Mammary epithelial cell (primary cell): ENCODE results near the gene PELI2.
A peak's percentile ranks its signal among the peaks of the same experiment; 100 is the strongest.

Experiments
- EZH2 ChIP-seq: IDR thresholded peaks from 2 replicates; pipeline ENCODE4 v1.6.1; 2012; ENCODE audit warnings: low read length, inconsistent platforms, borderline replicate concordance
- TF ChIP-seq, protein P1 (sequence below), 2 donors: IDR thresholded peaks in 1 of 2; conservative IDR thresholded peaks in 1 of 2; 2 replicates each; pipeline ENCODE4 v1.5.1; 2011 to 2012; ENCODE audit warnings: inconsistent platforms in 2 of 2, low read length in 2 of 2, mild to moderate bottlenecking in 2 of 2, control low read depth in 1 of 2, low read depth in 1 of 2; ENCODE audit not compliant: insufficient read depth in 1 of 2; ENCODE audit errors: extremely low read depth in 1 of 2

DNA sequence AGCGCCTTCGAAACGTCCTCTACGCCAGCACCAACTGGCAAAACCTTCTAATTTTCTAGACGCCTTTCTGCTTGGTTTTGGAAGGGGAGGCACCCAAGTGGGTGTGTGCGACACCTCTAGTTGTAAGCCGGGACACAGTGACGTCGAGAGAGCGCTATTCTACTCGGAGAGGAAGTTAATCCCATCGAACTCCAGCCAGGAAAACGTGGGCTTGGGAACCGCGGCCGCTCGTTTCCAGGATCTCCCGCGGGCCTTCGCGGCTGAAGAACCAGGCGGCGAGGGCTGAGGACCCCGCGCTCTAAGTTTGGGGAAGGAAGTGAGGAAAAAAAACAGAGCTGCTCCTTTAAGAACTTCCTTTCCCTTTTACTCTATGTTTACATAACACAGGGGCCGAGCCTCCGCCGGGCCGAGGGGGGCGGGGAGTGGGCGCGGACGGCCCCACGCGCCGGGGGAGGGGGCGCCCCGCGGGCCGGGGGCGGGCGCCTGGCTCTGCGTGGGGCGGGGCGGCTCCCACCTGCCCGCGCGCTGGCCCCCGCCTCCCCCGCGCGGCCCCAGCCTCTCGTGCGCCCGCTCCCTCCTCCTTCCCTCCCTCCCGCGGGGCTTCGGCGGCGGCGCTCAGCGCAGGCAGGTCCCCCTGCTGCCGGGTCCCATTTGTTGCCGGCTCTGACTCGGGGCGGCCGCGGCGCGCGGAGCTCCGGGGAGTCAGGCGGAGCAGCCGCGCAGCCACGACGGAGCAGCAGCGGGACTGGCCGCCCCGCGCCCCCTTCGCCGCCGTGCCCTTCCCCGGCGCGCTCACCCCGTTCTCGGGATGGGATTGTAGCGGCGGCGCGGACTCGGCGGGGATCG is at the start of gene PELI2:
- TF ChIP-seq, protein P1, sequence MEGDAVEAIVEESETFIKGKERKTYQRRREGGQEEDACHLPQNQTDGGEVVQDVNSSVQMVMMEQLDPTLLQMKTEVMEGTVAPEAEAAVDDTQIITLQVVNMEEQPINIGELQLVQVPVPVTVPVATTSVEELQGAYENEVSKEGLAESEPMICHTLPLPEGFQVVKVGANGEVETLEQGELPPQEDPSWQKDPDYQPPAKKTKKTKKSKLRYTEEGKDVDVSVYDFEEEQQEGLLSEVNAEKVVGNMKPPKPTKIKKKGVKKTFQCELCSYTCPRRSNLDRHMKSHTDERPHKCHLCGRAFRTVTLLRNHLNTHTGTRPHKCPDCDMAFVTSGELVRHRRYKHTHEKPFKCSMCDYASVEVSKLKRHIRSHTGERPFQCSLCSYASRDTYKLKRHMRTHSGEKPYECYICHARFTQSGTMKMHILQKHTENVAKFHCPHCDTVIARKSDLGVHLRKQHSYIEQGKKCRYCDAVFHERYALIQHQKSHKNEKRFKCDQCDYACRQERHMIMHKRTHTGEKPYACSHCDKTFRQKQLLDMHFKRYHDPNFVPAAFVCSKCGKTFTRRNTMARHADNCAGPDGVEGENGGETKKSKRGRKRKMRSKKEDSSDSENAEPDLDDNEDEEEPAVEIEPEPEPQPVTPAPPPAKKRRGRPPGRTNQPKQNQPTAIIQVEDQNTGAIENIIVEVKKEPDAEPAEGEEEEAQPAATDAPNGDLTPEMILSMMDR (conservative IDR thresholded peaks at IDR 0.05 in 1 of 2, IDR thresholded peaks at IDR 0.05 in 1 of 2; ENCODE audit: extremely low read depth in 1 of 2, insufficient read depth in 1 of 2, low read depth in 1 of 2, low read length in 2 of 2): no peak
- TF ChIP-seq EZH2: peak; percentile 76
